Endothelial cell of umbilical vein (primary cell): Measurements from ENCODE around the gene IDUA. TPM values are rescaled to one million over a fixed set of nuclear protein-coding genes. Genes with fewer than 3 reads are reported as not detected.

ENCODE experiments used
- BruUV-seq: library from RNA; stranded (reverse); fragments of 400-500 nt; replicated peaks from 2 replicates; lab custom pipeline; 2021; lab: Mats Ljungman, UMichigan
- CTCF ChIA-PET: fragments of 300-600, 350-600 bp; sonication (Branson Sonifier 250); formaldehyde crosslinking; loops from one replicate; lab custom pipeline; 2021; ENCODE audit warnings: antibody characterized with exemption, inconsistent platforms; lab: Charles Lee
- POLR2A ChIA-PET: fragments of 300-600, 350-600 bp; sonication (Branson Sonifier 250); formaldehyde crosslinking; loops from one replicate; lab custom pipeline; 2021; ENCODE audit warnings: antibody characterized with exemption, inconsistent platforms; lab: Charles Lee
- DNase-seq: peaks from one replicate; pipeline ENCODE4 v3.0.0-alpha.2; 2011; ENCODE audit warnings: low read depth, low spot score
- FAIRE-seq: peaks from 2 replicates; lab custom pipeline; 2011; peaks lifted over from hg19 to GRCh38; lab: Jason Lieb, UNC
- H2AFZ ChIP-seq: 2 replicates; pipeline ENCODE4 v1.6.0; 2012; ENCODE audit warnings: low read depth, low read length, control low read depth, inconsistent platforms
- H3K27ac ChIP-seq: 2 replicates; pipeline ENCODE4 v1.5.1; 2011; ENCODE audit warnings: low read depth, mild to moderate bottlenecking, control low read depth, low read length, moderate library complexity; ENCODE audit not compliant: insufficient read depth
- H3K27me3 ChIP-seq, 2 experiments: 2 replicates each; pipeline versions ENCODE4 v1.6.0 to v1.6.1; 2011; ENCODE audit warnings: low read length in 2 of 2, mixed read lengths in 1 of 2; ENCODE audit not compliant: control insufficient read depth in 2 of 2, insufficient read depth in 2 of 2
- H3K36me3 ChIP-seq, 2 experiments: 2 replicates in 1 of 2; 3 replicates in 1 of 2; pipeline ENCODE4 v1.5.1; 2011; ENCODE audit warnings: low read length in 2 of 2, mild to moderate bottlenecking in 1 of 2, moderate library complexity in 1 of 2; ENCODE audit not compliant: control insufficient read depth in 2 of 2, insufficient read depth in 2 of 2; ENCODE audit errors: extremely low read depth in 1 of 2
- H3K4me1 ChIP-seq: 3 replicates; pipeline ENCODE4 v1.5.1; 2011; ENCODE audit warnings: mild to moderate bottlenecking, low read length; ENCODE audit not compliant: control insufficient read depth, insufficient read depth; ENCODE audit errors: extremely low read depth
- H3K4me2 ChIP-seq: 2 replicates; pipeline ENCODE4 v1.6.1; 2011; ENCODE audit warnings: low read length, control low read depth, mixed read lengths; ENCODE audit not compliant: insufficient read depth
- H3K4me3 ChIP-seq, 3 experiments: fragments of 200-600 bp in 1 of 3; sonication (generic), shearing (Covaris generic) in 1 of 3; replicated peaks in 1 of 3; 2 replicates each; pipeline ENCODE4 v1.5.1; 2011 to 2016; ENCODE audit warnings: control low read depth in 3 of 3, low read length in 3 of 3, mild to moderate bottlenecking in 2 of 3, inconsistent platforms in 1 of 3, low read depth in 1 of 3, moderate library complexity in 1 of 3; ENCODE audit not compliant: insufficient read depth in 1 of 3
- H3K79me2 ChIP-seq: 2 replicates; pipeline ENCODE4 v1.6.0; 2012; ENCODE audit warnings: low read length, inconsistent platforms; ENCODE audit not compliant: control insufficient read depth, insufficient read depth
- H3K9ac ChIP-seq: replicated peaks from 2 replicates; pipeline ENCODE3; 2011; ENCODE audit warnings: low read length, control low read depth; ENCODE audit not compliant: insufficient read depth; ENCODE audit errors: extremely low read depth
- H3K9me1 ChIP-seq: replicated peaks from 3 replicates; pipeline ENCODE4 v1.6.0; 2011; ENCODE audit warnings: mild to moderate bottlenecking, low read length; ENCODE audit not compliant: control insufficient read depth, insufficient read depth; ENCODE audit errors: extremely low read depth
- H3K9me3 ChIP-seq: replicated peaks from 2 replicates; pipeline ENCODE4 v1.5.1; 2012; ENCODE audit warnings: low read length, inconsistent platforms; ENCODE audit not compliant: control insufficient read depth, insufficient read depth
- H4K20me1 ChIP-seq: replicated peaks from 2 replicates; pipeline ENCODE3; 2011; ENCODE audit warnings: mild to moderate bottlenecking, low read length; ENCODE audit not compliant: control insufficient read depth, insufficient read depth; ENCODE audit errors: extremely low read depth
- EZH2 ChIP-seq: IDR thresholded peaks from 2 replicates; pipeline ENCODE4 v1.6.1; 2012; ENCODE audit warnings: borderline replicate concordance, low read depth, mild to moderate bottlenecking, moderate library complexity, low read length, inconsistent platforms; ENCODE audit not compliant: severe bottlenecking
- FOS ChIP-seq: IDR thresholded peaks from 2 replicates; pipeline ENCODE4 v1.6.1; 2011; ENCODE audit warnings: mild to moderate bottlenecking, low read length, moderate library complexity, borderline replicate concordance; ENCODE audit not compliant: insufficient read depth
- GATA2 ChIP-seq: IDR thresholded peaks from 2 replicates; pipeline ENCODE4 v1.7.0; 2011; ENCODE audit warnings: low read depth, mild to moderate bottlenecking, moderate library complexity, mixed read lengths, low read length; ENCODE audit not compliant: insufficient read length, insufficient read depth
- JUN ChIP-seq: IDR thresholded peaks from 2 replicates; pipeline ENCODE4 v1.6.1; 2011; ENCODE audit warnings: borderline replicate concordance, low read depth; ENCODE audit not compliant: insufficient read length, insufficient read depth
- MYC ChIP-seq: IDR thresholded peaks from one replicate; pipeline ENCODE4 v1.6.1; 2011; ENCODE audit warnings: mild to moderate bottlenecking, low read depth, low read length
- POLR2A ChIP-seq: IDR thresholded peaks from 2 replicates; pipeline ENCODE4 v1.6.1; 2012; ENCODE audit warnings: low read depth, mild to moderate bottlenecking, control low read depth, low read length
- POLR2AphosphoS5 ChIP-seq: IDR thresholded peaks from 2 replicates; pipeline ENCODE4 v1.6.1; 2012; ENCODE audit warnings: low read depth, mild to moderate bottlenecking, control low read depth, low read length, moderate library complexity; ENCODE audit not compliant: insufficient read depth
- dilution Hi-C: fragments of 300-500 bp; cut with MboI; formaldehyde crosslinking; loops from one replicate; pipeline ENCODE4 v1.15.0; 2019; ENCODE audit warnings: low sequenced_read_pairs; ENCODE audit not compliant: extremely low pct_ligation_motif_present
- intact Hi-C: fragments of 100-400 bp; cut with micrococcal nuclease; formaldehyde crosslinking; loops from one replicate; pipeline ENCODE4 v1.10.0; 2022
- polyA plus RNA-seq, 4 experiments: library from polyadenylated mRNA; depleted of rRNA in 3 of 4; stranded (reverse) in 3 of 4; unstranded in 1 of 4; fragments of >200 nt; gene quantifications; 2 replicates each; pipeline versions ENCODE4 v1.2.1 to v1.2.3, GENCODE V29; 2011 to 2012; ENCODE audit warnings: missing spikeins in 1 of 4
- total RNA-seq: library from RNA; stranded (reverse); gene quantifications from 2 replicates; pipeline ENCODE4 v1.2.3, GENCODE V29; 2021
- TF ChIP-seq, protein P1 (sequence below): IDR thresholded peaks from 2 replicates; pipeline ENCODE4 v1.6.1; 2011; ENCODE audit not compliant: insufficient read depth, insufficient read length
- TF ChIP-seq, protein P2 (sequence below), 2 donors: IDR thresholded peaks; 1 replicate in 1 of 2; 2 replicates in 1 of 2; pipeline ENCODE4 v1.5.1; 2011; ENCODE audit warnings: low read length in 2 of 2, mild to moderate bottlenecking in 2 of 2, moderate library complexity in 2 of 2, control low read depth in 1 of 2, inconsistent platforms in 1 of 2, low read depth in 1 of 2; ENCODE audit not compliant: insufficient read depth in 1 of 2; ENCODE audit errors: extremely low read depth in 1 of 2

IDUA gene
- total and polyA plus RNA-seq, 2 donors (not counting 3 experiments of a cell fraction or from before 2014, with no cell fraction given) = 19.1 to 34.1 TPM

DNA sequence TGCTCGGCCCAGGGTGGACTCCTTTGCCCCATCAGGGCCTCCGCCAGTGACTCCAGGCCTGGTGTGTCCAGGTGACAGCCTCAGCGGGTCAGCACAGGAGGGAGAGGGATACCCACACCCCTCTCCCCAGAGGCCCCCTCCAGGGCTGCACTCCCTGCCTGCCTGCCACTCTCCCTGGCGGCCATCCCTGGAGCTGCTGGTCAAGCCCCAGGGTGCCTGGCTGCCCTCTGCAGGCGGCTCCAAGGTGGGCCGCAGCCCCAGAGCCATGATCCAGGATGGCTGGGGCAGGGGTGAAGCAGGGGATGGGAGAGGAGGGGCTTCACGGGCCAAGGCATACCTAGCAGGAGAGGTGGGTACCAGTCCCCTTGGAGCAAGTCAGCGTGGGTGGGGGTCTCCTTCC, 28.3 kb downstream of the IDUA start:
- no peak for FAIRE-seq
- no peak overlapping the region for H3K4me3 ChIP-seq
- H3K9me1 ChIP-seq = no peaks in the 10 kb centered on the region
- no peak overlapping the region for H3K4me2 ChIP-seq
- no peak overlapping the region for H3K9ac ChIP-seq
- ChIA-PET CTCF (no interaction called here), POLR2A (no interaction called here)
- H3K79me2 ChIP-seq = peaks cover 3% of the 10 kb centered on the region
- H3K36me3 ChIP-seq = peaks cover 0 to 2% of the 10 kb centered on the region in 2 experiments
- H3K9me3 ChIP-seq = no peaks in the 10 kb centered on the region
- DNase-seq = no peak
- H2AFZ ChIP-seq = no peak overlapping the region
- dilution Hi-C loops = no loop called here
- H3K27me3 ChIP-seq = no peaks in the 10 kb centered on the region
- TF ChIP-seq EZH2 = no peak
- no peak for TF ChIP-seq JUN
- TF ChIP-seq GATA2 = no peak
- no peak for TF ChIP-seq POLR2AphosphoS5
- no peak for TF ChIP-seq POLR2A
- TF ChIP-seq, protein P1, sequence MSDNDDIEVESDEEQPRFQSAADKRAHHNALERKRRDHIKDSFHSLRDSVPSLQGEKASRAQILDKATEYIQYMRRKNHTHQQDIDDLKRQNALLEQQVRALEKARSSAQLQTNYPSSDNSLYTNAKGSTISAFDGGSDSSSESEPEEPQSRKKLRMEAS = no peak
- TF ChIP-seq FOS = no peak
- TF ChIP-seq, protein P2, sequence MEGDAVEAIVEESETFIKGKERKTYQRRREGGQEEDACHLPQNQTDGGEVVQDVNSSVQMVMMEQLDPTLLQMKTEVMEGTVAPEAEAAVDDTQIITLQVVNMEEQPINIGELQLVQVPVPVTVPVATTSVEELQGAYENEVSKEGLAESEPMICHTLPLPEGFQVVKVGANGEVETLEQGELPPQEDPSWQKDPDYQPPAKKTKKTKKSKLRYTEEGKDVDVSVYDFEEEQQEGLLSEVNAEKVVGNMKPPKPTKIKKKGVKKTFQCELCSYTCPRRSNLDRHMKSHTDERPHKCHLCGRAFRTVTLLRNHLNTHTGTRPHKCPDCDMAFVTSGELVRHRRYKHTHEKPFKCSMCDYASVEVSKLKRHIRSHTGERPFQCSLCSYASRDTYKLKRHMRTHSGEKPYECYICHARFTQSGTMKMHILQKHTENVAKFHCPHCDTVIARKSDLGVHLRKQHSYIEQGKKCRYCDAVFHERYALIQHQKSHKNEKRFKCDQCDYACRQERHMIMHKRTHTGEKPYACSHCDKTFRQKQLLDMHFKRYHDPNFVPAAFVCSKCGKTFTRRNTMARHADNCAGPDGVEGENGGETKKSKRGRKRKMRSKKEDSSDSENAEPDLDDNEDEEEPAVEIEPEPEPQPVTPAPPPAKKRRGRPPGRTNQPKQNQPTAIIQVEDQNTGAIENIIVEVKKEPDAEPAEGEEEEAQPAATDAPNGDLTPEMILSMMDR (IDR thresholded peaks at IDR 0.05; ENCODE audit: extremely low read depth in 1 of 2, insufficient read depth in 1 of 2, low read depth in 1 of 2, low read length in 2 of 2) = no peak
- no peak for TF ChIP-seq MYC
- peaks cover 1% of the 10 kb centered on the region for H3K4me1 ChIP-seq
- intact Hi-C loops = no loop called here
- BruUV-seq = no TSS peak
- no peak overlapping the region for H3K27ac ChIP-seq
- H4K20me1 ChIP-seq = no peaks in the 10 kb centered on the region
